Measurements from ENCODE around the gene SH2D2A. TPM values are rescaled to one million over a fixed set of nuclear protein-coding genes. Genes with fewer than 3 reads are reported as not detected.

SH2D2A gene
- total RNA-seq, 2 donors from 2014 or later, result 2.4 to 7.7 TPM

- no peak overlapping the region for H3K4me3 Mint-ChIP-seq
- H3K27me3 Mint-ChIP-seq (ENCODE audit: insufficient read depth), result peaks cover 61% of the 10 kb centered on the region
- H3K27me3 ChIP-seq (ENCODE audit: control insufficient read depth, insufficient read depth, low read length, poor library complexity, severe bottlenecking), result peaks cover 56% of the 10 kb centered on the region
These were observed 15.8 kb upstream of the SH2D2A start for GRCh38 chr1:156832434-156832833.

GRCh38 chr1:156828400-156829124 is 11.9 kb upstream of the SH2D2A start:
- H3K4me3 ChIP-seq (ENCODE audit: low read length), result no peak overlapping the region
- WGBS, 2 experiments (ENCODE audit: insufficient coverage in 1 of 2, insufficient read length in 1 of 2), result 80 to 91% methylated on average over 6 to 18 of the region's 18 CpGs
- H3K9me3 Mint-ChIP-seq, result no peaks in the 10 kb centered on the region

More at GRCh38 chr1:156832434-156832833, 15.8 kb upstream of the SH2D2A start:
- Histone ChIP-seq H3K9ac (ENCODE audit: extremely low read depth, low read length, poor library complexity, severe bottlenecking) (no peak overlapping the region), H3K4me3 (ENCODE audit: low read length) (no peak overlapping the region), H3K9me3 (ENCODE audit: control insufficient read depth, low read length) (no peaks in the 10 kb centered on the region), H3K27ac (ENCODE audit: low read depth, low read length) (no peak overlapping the region), H3K4me1 (ENCODE audit: control insufficient read depth, insufficient read depth, low read length) (no peaks in the 10 kb centered on the region), H3K36me3 (ENCODE audit: control insufficient read depth, insufficient read depth, low read length) (no peaks in the 10 kb centered on the region)
- Mint-ChIP-seq H3K9me3 (no peaks in the 10 kb centered on the region), H3K27ac (no peak overlapping the region), H3K36me3 (ENCODE audit: low read depth) (no peaks in the 10 kb centered on the region), H3K4me1 (no peaks in the 10 kb centered on the region)
- peak; percentile 53 for TF ChIP-seq CTCF (conservative IDR thresholded peaks at IDR 0.05)
- peak; percentile 63 for DNase-seq
- WGBS, 2 experiments (ENCODE audit: insufficient coverage in 1 of 2, insufficient read length in 1 of 2), result 53 to 75% methylated on average over 4 to 5 of the region's 5 CpGs

GRCh38 chr1:156826630-156827029 is 10.0 kb upstream of the SH2D2A start:
- Histone ChIP-seq H3K9me3 (ENCODE audit: control insufficient read depth, low read length) (no peaks in the 10 kb centered on the region), H3K27ac (ENCODE audit: low read depth, low read length) (no peak overlapping the region), H3K27me3 (ENCODE audit: control insufficient read depth, insufficient read depth, low read length, poor library complexity, severe bottlenecking) (peaks cover 26% of the 10 kb centered on the region), H3K4me1 (ENCODE audit: control insufficient read depth, insufficient read depth, low read length) (no peaks in the 10 kb centered on the region), H3K4me3 (ENCODE audit: low read length) (no peak overlapping the region), H3K36me3 (ENCODE audit: control insufficient read depth, insufficient read depth, low read length) (no peaks in the 10 kb centered on the region), H3K9ac (ENCODE audit: extremely low read depth, low read length, poor library complexity, severe bottlenecking) (no peak overlapping the region)
- peaks cover 47% of the 10 kb centered on the region for H3K27me3 Mint-ChIP-seq (ENCODE audit: insufficient read depth)
- DNase-seq, result no peak
- TF ChIP-seq CTCF (conservative IDR thresholded peaks at IDR 0.05), result no peak
- H3K4me3 Mint-ChIP-seq, result no peak overlapping the region
- no peak overlapping the region for H3K27ac Mint-ChIP-seq
- no peaks in the 10 kb centered on the region for H3K4me1 Mint-ChIP-seq
- H3K36me3 Mint-ChIP-seq (ENCODE audit: low read depth), result no peaks in the 10 kb centered on the region
- no peaks in the 10 kb centered on the region for H3K9me3 Mint-ChIP-seq
- WGBS, 2 experiments (ENCODE audit: insufficient coverage in 1 of 2, insufficient read length in 1 of 2), result 87% methylated on average over 1 of the region's 1 CpG; no CpG with 5 or more reads in 1 of the 2 experiments

More at GRCh38 chr1:156828400-156829124, 11.9 kb upstream of the SH2D2A start:
- no peak for DNase-seq
- H3K27ac Mint-ChIP-seq, result no peak overlapping the region
- Histone ChIP-seq H3K4me1 (ENCODE audit: control insufficient read depth, insufficient read depth, low read length) (no peaks in the 10 kb centered on the region), H3K9me3 (ENCODE audit: control insufficient read depth, low read length) (no peaks in the 10 kb centered on the region), H3K27me3 (ENCODE audit: control insufficient read depth, insufficient read depth, low read length, poor library complexity, severe bottlenecking) (peaks cover 21% of the 10 kb centered on the region), H3K27ac (ENCODE audit: low read depth, low read length) (no peak overlapping the region), H3K9ac (ENCODE audit: extremely low read depth, low read length, poor library complexity, severe bottlenecking) (no peak overlapping the region), H3K36me3 (ENCODE audit: control insufficient read depth, insufficient read depth, low read length) (no peaks in the 10 kb centered on the region)
- H3K4me3 Mint-ChIP-seq, result no peak overlapping the region
- H3K36me3 Mint-ChIP-seq (ENCODE audit: low read depth), result no peaks in the 10 kb centered on the region
- no peak for TF ChIP-seq CTCF (conservative IDR thresholded peaks at IDR 0.05)
- H3K27me3 Mint-ChIP-seq (ENCODE audit: insufficient read depth), result peaks cover 42% of the 10 kb centered on the region
- H3K4me1 Mint-ChIP-seq, result no peaks in the 10 kb centered on the region

All from endodermal cell (in vitro differentiated cells).